PC-3 (cell line): Measurements from ENCODE around the gene PREB.

ENCODE experiments used
- EZH2 ChIP-seq: fragments of 300-600 bp; sonication (generic); IDR thresholded peaks from one replicate; pipeline ENCODE4 v1.6.1; 2017; ENCODE audit warnings: antibody characterized with exemption, mild to moderate bottlenecking, low read length; ENCODE audit not compliant: unreplicated experiment
- TF ChIP-seq, protein P1 (sequence below): fragments of 300-600 bp; sonication (generic); conservative IDR thresholded peaks from 2 replicates; pipeline ENCODE4 v1.5.1; 2017; ENCODE audit warnings: antibody characterized with exemption, low read depth, mild to moderate bottlenecking, low read length

DNA sequence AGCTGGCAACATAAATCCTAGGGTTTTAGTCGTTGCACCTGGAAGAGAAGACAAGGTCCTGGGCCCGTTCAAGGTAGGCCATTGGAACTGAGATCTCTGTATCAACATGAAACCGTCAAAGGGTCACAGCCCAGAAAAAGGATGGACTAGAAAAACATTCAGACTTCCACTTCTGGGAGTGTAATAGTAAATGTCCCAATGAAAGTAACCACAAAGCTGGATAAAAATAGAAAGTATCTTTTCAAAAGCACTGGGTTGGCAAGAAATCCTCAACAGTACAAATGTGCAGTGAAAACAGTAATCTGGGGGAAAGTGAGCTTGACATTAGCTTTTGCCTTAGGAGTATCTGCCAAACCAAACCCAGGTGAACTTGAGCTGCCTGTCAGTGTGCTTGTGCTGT lies 28.5 kb downstream of the PREB start:
- TF ChIP-seq, protein P1, sequence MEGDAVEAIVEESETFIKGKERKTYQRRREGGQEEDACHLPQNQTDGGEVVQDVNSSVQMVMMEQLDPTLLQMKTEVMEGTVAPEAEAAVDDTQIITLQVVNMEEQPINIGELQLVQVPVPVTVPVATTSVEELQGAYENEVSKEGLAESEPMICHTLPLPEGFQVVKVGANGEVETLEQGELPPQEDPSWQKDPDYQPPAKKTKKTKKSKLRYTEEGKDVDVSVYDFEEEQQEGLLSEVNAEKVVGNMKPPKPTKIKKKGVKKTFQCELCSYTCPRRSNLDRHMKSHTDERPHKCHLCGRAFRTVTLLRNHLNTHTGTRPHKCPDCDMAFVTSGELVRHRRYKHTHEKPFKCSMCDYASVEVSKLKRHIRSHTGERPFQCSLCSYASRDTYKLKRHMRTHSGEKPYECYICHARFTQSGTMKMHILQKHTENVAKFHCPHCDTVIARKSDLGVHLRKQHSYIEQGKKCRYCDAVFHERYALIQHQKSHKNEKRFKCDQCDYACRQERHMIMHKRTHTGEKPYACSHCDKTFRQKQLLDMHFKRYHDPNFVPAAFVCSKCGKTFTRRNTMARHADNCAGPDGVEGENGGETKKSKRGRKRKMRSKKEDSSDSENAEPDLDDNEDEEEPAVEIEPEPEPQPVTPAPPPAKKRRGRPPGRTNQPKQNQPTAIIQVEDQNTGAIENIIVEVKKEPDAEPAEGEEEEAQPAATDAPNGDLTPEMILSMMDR, result no peak
- TF ChIP-seq EZH2, result no peak
